GM20000 (cell line): ENCODE measurements around the gene B4GALT6.

ENCODE experiments used
- DNase-seq: peaks from one replicate; pipeline ENCODE4 v3.0.0; 2012; ENCODE audit warnings: low spot score
- CTCF ChIP-seq: IDR thresholded peaks from 2 replicates; pipeline ENCODE4 v1.5.1; 2012; ENCODE audit warnings: mild to moderate bottlenecking, control low read depth; ENCODE audit errors: extremely low read depth, missing control alignments

B4GALT6 gene

GRCh38 chr18:31701744-31702143, 17.4 kb upstream of the B4GALT6 start:
- TF ChIP-seq CTCF, result no peak
- DNase-seq, result no peak

- TF ChIP-seq CTCF, result no peak
- no peak for DNase-seq
These were observed 16.6 kb upstream of the B4GALT6 start for GRCh38 chr18:31700990-31701389.

GRCh38 chr18:31697351-31698298, 13.2 kb upstream of the B4GALT6 start:
- no peak for TF ChIP-seq CTCF
- no peak for DNase-seq

GRCh38 chr18:31695989-31696388, 11.6 kb upstream of the B4GALT6 start:
- TF ChIP-seq CTCF, result no peak
- DNase-seq, result no peak

GRCh38 chr18:31694297-31694696, 9.9 kb upstream of the B4GALT6 start:
- DNase-seq, result no peak
- TF ChIP-seq CTCF, result no peak

- DNase-seq, result no peak
- TF ChIP-seq CTCF, result no peak
These were observed 4.2 kb upstream of the B4GALT6 start for GRCh38 chr18:31688606-31689005.

GRCh38 chr18:31686986-31687928, 2.9 kb upstream of the B4GALT6 start:
- no peak for DNase-seq
- no peak for TF ChIP-seq CTCF
